GM23338 (cell line): ENCODE data around the gene MKKS. TPM values are rescaled to one million over a fixed set of nuclear protein-coding genes. Genes with fewer than 3 reads are reported as not detected.

ENCODE experiments used
- ATAC-seq: fragments of 200-7000 bp; cut with Tn5 transposase; 3 replicates; pipeline ENCODE4 v1.9.1; 2020
- DNase-seq: peaks from one replicate; pipeline ENCODE4 v3.0.0-alpha.2; 2015; ENCODE audit warnings: low spot score
- H2AFZ ChIP-seq: fragments of 200-600 bp; sonication (generic); 2 replicates; pipeline ENCODE4 v1.8.0; 2016; ENCODE audit warnings: antibody characterized with exemption, mild to moderate bottlenecking, moderate library complexity
- H3F3A ChIP-seq: fragments of 200-600 bp; sonication (generic); replicated peaks from 2 replicates; pipeline ENCODE4 v1.8.0; 2017; ENCODE audit warnings: antibody characterized with exemption, mixed run types, low read depth
- H3K27ac ChIP-seq: fragments of 200-600 bp; sonication (generic); 2 replicates; pipeline ENCODE4 v1.6.1; 2016; ENCODE audit warnings: low read depth
- H3K27me3 ChIP-seq: fragments of 200-600 bp; sonication (generic); 2 replicates; pipeline ENCODE4 v1.8.0; 2016; ENCODE audit warnings: mild to moderate bottlenecking, mixed run types, moderate library complexity; ENCODE audit not compliant: insufficient read depth
- H3K36me3 ChIP-seq: fragments of 200-600 bp; sonication (generic); 2 replicates; pipeline ENCODE4 v1.8.0; 2016; ENCODE audit warnings: mild to moderate bottlenecking; ENCODE audit not compliant: insufficient read depth
- H3K4me1 ChIP-seq: fragments of 200-600 bp; sonication (generic); 2 replicates; pipeline ENCODE4 v1.8.0; 2016; ENCODE audit warnings: mild to moderate bottlenecking, moderate library complexity; ENCODE audit not compliant: insufficient read depth
- H3K4me2 ChIP-seq: fragments of 200-600 bp; sonication (generic); 2 replicates; pipeline ENCODE4 v1.7.1; 2017; ENCODE audit warnings: mixed run types
- H3K4me3 ChIP-seq: fragments of 200-600 bp; sonication (generic); 2 replicates; pipeline ENCODE4 v1.6.1; 2016; ENCODE audit warnings: mixed run types
- H3K79me2 ChIP-seq: fragments of 200-600 bp; sonication (generic); replicated peaks from 2 replicates; pipeline ENCODE4 v1.8.0; 2017; ENCODE audit warnings: mild to moderate bottlenecking; ENCODE audit not compliant: insufficient read depth
- H3K9me2 ChIP-seq: fragments of 200-600 bp; sonication (generic); 2 replicates; pipeline ENCODE4 v1.8.0; 2017; ENCODE audit not compliant: insufficient read depth
- H4K20me1 ChIP-seq: fragments of 200-600 bp; sonication (generic); replicated peaks from 2 replicates; pipeline ENCODE4 v1.8.0; 2017; ENCODE audit warnings: mild to moderate bottlenecking; ENCODE audit not compliant: insufficient read depth
- H3K27ac Mint-ChIP-seq: 2 replicates; pipeline ENCODE4 v1.8.0; 2020; ENCODE audit warnings: inconsistent platforms, mild to moderate bottlenecking, moderate library complexity, mixed read lengths
- H3K27me3 Mint-ChIP-seq: 3 replicates; pipeline ENCODE4 v1.8.0; 2022; ENCODE audit warnings: low read depth, mild to moderate bottlenecking, moderate library complexity, mixed read lengths, inconsistent platforms; ENCODE audit not compliant: insufficient read depth, poor library complexity
- H3K36me3 Mint-ChIP-seq: 3 replicates; pipeline ENCODE4 v1.8.0; 2021; ENCODE audit warnings: low read depth, mild to moderate bottlenecking, inconsistent platforms, moderate library complexity, mixed read lengths
- H3K4me1 Mint-ChIP-seq: 3 replicates; pipeline ENCODE4 v1.8.0; 2020; ENCODE audit warnings: mild to moderate bottlenecking, inconsistent platforms, mixed read lengths
- H3K4me3 Mint-ChIP-seq: 3 replicates; pipeline ENCODE4 v1.8.0; 2021; ENCODE audit warnings: moderate library complexity, mild to moderate bottlenecking, inconsistent platforms, mixed read lengths
- H3K9me3 Mint-ChIP-seq: 3 replicates; pipeline ENCODE4 v1.8.0; 2020; ENCODE audit warnings: moderate library complexity, mild to moderate bottlenecking, inconsistent platforms, mixed read lengths
- CREB1 ChIP-seq: fragments of 250-450 bp; sonication (Bioruptor Pico); IDR thresholded peaks from 2 replicates; pipeline ENCODE4 v1.5.0; 2020; ENCODE audit warnings: low read depth, mild to moderate bottlenecking, moderate library complexity
- CTCF ChIP-seq, 2 experiments: fragments of 200-600 bp in 1 of 2; sonication (generic) in 1 of 2; conservative IDR thresholded peaks; 2 replicates each; pipeline versions ENCODE4 v1.5.1 to v1.6.1; 2016 to 2017; ENCODE audit warnings: antibody characterized with exemption in 2 of 2, low read depth in 2 of 2, mild to moderate bottlenecking in 2 of 2, moderate library complexity in 1 of 2
- ETS1 ChIP-seq: IDR thresholded peaks from 2 replicates; pipeline ENCODE4 v1.6.1; 2016; ENCODE audit warnings: antibody characterized with exemption
- EZH2 ChIP-seq: fragments of 200-600 bp; sonication (generic); IDR thresholded peaks from one replicate; pipeline ENCODE4 v1.8.0; 2017; ENCODE audit warnings: antibody characterized with exemption, mild to moderate bottlenecking, low read depth; ENCODE audit not compliant: unreplicated experiment
- EZH2phosphoT487 ChIP-seq: fragments of 200-600 bp; sonication (generic); IDR thresholded peaks from one replicate; pipeline ENCODE4 v1.8.1; 2018; ENCODE audit warnings: antibody characterized with exemption; ENCODE audit not compliant: unreplicated experiment
- JUNB ChIP-seq: IDR thresholded peaks from one replicate; pipeline ENCODE4 v1.6.1; 2016; ENCODE audit warnings: antibody characterized with exemption; ENCODE audit not compliant: unreplicated experiment
- NANOG ChIP-seq: IDR thresholded peaks from 2 replicates; pipeline ENCODE4 v1.6.1; 2016; ENCODE audit warnings: antibody characterized with exemption, borderline replicate concordance
- POLR2AphosphoS5 ChIP-seq: IDR thresholded peaks from 2 replicates; pipeline ENCODE4 v1.6.1; 2016; ENCODE audit warnings: antibody characterized with exemption, low read depth
- REST ChIP-seq: IDR thresholded peaks from one replicate; pipeline ENCODE4 v1.6.1; 2018; ENCODE audit warnings: antibody characterized with exemption; ENCODE audit not compliant: unreplicated experiment
- STAT1 ChIP-seq: IDR thresholded peaks from one replicate; pipeline ENCODE4 v1.6.1; 2016; ENCODE audit warnings: antibody characterized with exemption; ENCODE audit not compliant: unreplicated experiment
- ZNF114 ChIP-seq: fragments of 250-450 bp; sonication (Bioruptor Pico); IDR thresholded peaks from 2 replicates; pipeline ENCODE4 v1.5.0; 2020; ENCODE audit warnings: mild to moderate bottlenecking, moderate library complexity
- ZNF331 ChIP-seq: fragments of 250-450 bp; sonication (Bioruptor Pico); IDR thresholded peaks from 2 replicates; pipeline ENCODE4 v1.5.0; 2020; ENCODE audit warnings: low read depth, mild to moderate bottlenecking, moderate library complexity
- ZNF462 ChIP-seq: fragments of 250-450 bp; sonication (Bioruptor Pico); IDR thresholded peaks from 2 replicates; pipeline ENCODE4 v1.5.0; 2020; ENCODE audit warnings: mild to moderate bottlenecking, moderate library complexity
- polyA plus RNA-seq: library from polyadenylated mRNA; unstranded; fragments of >200 nt; fragmentation: Nextera tagmentation; extraction: Ambion mirVana; gene quantifications from 2 replicates; pipeline ENCODE4 v1.2.1, GENCODE V29; 2016
- total RNA-seq: library from RNA; depleted of rRNA; stranded (reverse); fragments of >200 nt; shearing (Covaris generic); gene quantifications from 2 replicates; pipeline ENCODE4 v1.2.3, GENCODE V29; 2014

The MKKS gene
- total and polyA plus RNA-seq, 2 experiments from 2014 or later = 13.4 to 16.7 TPM

- H3K27ac ChIP-seq = no peak overlapping the region
- H3K4me1 ChIP-seq = peaks cover 23% of the 10 kb centered on the region
- peaks cover 8% of the 10 kb centered on the region for H3K27me3 Mint-ChIP-seq
- no peaks in the 10 kb centered on the region for H3K9me2 ChIP-seq
- no peak overlapping the region; the same call in 1 of the 2 replicates for H3K4me2 ChIP-seq
- no peak for DNase-seq
- peaks cover 13% of the 10 kb centered on the region; the same call in 2 of the 3 replicates for H3K36me3 Mint-ChIP-seq
- no peak overlapping the region for H3K27ac Mint-ChIP-seq
- ATAC-seq = no peak
- H4K20me1 ChIP-seq = peaks cover 9% of the 10 kb centered on the region; the same call in 1 of the 2 replicates
- peaks cover 32% of the 10 kb centered on the region for H3K4me1 Mint-ChIP-seq
- no peaks in the 10 kb centered on the region for H3K9me3 Mint-ChIP-seq
- peaks cover 81% of the 10 kb centered on the region for H3K79me2 ChIP-seq
- H2AFZ ChIP-seq = no peak overlapping the region
- H3K36me3 ChIP-seq = no peaks in the 10 kb centered on the region
- TF ChIP-seq REST (no peak), CTCF (conservative IDR thresholded peaks at IDR 0.05; ENCODE audit: low read depth in 2 of 2) (no peak), ZNF462 (CRISPR knock-in tag) (no peak), STAT1 (no peak), NANOG (no peak), EZH2 (no peak), CREB1 (CRISPR knock-in tag) (no peak), ZNF114 (no peak), POLR2AphosphoS5 (no peak), JUNB (no peak), ETS1 (no peak), ZNF331 (no peak), EZH2phosphoT487 (no peak)
- no peaks in the 10 kb centered on the region for H3K27me3 ChIP-seq
- H3K4me3 ChIP-seq = no peak overlapping the region
- H3K4me3 Mint-ChIP-seq = no peak overlapping the region
- no peaks in the 10 kb centered on the region for H3F3A ChIP-seq
Measured at GRCh38 chr20:10430000-10430466, 4.0 kb downstream of the MKKS start.
